ENCODE results near the gene SAT1.

Gene SAT1

DNA sequence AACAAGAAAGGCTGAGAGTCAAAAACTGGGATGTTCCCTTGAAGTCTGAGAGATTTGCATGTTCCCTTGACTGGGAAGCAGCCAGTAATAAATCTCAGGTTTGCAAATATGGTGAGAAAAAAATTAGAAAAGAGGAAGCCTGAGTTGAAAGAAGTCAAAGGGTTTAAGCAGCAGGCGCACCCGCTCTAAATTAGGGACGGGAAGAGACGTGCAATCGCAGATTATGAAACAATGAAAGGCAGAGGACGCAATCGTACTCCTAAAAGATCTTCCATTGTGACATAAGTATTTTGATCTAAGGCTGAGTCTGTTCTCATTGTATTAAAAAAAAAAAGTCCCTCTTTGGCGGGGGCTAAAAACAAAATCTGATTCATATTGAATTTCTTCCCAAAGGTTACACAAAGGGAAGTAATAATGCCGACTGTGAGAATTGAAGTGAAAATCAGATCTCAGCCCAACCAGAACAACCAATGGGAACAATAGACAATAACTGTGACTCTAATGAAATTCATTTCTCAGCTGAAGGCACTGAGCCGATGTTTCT, 28.2 kb downstream of the SAT1 start:
- no peak for TF ChIP-seq ZFX (IDR thresholded peaks at IDR 0.05)
- TF ChIP-seq, protein P1, sequence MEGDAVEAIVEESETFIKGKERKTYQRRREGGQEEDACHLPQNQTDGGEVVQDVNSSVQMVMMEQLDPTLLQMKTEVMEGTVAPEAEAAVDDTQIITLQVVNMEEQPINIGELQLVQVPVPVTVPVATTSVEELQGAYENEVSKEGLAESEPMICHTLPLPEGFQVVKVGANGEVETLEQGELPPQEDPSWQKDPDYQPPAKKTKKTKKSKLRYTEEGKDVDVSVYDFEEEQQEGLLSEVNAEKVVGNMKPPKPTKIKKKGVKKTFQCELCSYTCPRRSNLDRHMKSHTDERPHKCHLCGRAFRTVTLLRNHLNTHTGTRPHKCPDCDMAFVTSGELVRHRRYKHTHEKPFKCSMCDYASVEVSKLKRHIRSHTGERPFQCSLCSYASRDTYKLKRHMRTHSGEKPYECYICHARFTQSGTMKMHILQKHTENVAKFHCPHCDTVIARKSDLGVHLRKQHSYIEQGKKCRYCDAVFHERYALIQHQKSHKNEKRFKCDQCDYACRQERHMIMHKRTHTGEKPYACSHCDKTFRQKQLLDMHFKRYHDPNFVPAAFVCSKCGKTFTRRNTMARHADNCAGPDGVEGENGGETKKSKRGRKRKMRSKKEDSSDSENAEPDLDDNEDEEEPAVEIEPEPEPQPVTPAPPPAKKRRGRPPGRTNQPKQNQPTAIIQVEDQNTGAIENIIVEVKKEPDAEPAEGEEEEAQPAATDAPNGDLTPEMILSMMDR (conservative IDR thresholded peaks at IDR 0.05): no peak
- no peak overlapping the region for H3K27ac ChIP-seq

DNA sequence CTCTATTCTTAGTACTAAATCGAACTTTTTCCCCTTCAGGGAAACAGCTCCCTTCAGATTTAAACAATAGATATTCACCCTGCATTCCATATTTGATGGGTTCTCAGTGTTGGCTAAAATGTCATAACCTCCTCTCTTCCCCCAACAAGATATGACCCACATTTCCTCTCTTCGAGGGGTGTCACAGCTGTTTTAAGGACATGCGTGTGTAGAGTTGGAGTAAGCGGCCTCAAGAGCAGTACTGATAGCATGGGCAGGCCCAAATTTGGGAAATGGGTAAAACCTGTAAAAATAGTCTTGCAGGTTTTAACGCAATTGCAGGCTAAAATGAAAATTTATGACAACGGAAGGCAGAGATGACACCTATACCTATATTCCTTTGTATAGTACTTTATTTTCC, 28.7 kb downstream of the SAT1 start:
- no peak overlapping the region for H3K27ac ChIP-seq
- TF ChIP-seq, protein P1 (conservative IDR thresholded peaks at IDR 0.05): no peak
- TF ChIP-seq ZFX (IDR thresholded peaks at IDR 0.05): no peak

DNA sequence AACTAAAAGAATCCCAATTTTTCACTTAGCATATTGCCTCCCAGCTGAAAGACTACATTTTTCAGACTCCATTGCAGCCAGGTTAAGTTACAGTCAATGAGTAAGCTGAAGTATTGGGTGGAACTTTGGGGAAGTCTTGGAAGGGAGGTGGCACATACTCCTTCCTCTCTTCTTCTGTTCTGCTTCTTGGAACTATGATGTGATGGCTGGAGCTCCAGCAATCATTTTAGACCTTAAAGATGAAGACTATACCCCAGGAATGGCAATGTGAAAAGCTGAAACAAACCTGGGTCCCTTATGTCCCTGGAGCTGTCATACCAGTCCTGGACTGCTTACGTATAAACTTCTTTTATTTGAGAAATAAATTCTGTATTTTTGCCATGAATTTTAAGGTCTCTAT, 30.8 kb downstream of the SAT1 start:
- TF ChIP-seq, protein P1 (conservative IDR thresholded peaks at IDR 0.05): no peak
- TF ChIP-seq ZFX (IDR thresholded peaks at IDR 0.05): no peak
- H3K27ac ChIP-seq: no peak overlapping the region

DNA sequence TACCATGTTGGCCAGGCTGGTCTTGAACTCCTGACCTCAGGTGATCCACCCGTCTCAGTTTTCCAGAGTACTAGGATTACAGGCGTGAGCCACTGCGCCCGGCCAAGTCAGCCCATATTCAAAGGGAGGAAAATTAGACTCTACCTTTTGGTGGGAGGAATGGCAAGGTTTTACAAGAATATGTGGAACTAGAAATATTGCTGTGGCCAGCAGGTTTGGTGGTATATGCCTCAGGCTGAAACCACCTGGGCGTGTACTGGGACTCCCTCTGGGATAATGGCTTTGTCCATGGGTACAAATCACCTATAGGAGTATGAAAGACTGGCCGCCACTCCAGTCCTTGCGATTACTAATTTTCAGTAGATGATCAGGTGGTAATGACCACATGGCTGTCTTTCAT, 32.4 kb downstream of the SAT1 start:
- no peak overlapping the region for H3K27ac ChIP-seq
- TF ChIP-seq ZFX (IDR thresholded peaks at IDR 0.05): no peak
- TF ChIP-seq, protein P1 (conservative IDR thresholded peaks at IDR 0.05): no peak

DNA sequence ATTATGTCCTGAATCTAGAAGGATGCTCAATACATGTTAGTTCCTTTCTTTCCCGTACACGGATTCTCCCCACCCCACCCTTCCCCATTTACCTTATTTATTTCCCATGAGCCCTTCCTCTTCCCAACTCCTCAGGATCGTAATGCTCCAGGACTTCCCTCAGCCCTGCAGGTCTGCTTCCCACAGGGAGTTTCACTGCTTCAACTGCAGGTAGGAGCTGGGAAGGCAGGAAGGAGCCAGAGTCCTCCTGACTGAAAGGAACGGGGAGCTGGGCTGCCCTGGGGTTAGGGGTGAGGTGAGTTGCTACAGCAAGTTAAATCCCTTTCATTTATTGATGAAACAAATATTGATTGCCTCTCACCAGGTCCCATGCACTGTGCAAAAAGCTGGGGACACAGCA, 33.2 kb downstream of the SAT1 start:
- TF ChIP-seq, protein P1 (conservative IDR thresholded peaks at IDR 0.05): no peak
- no peak for TF ChIP-seq ZFX (IDR thresholded peaks at IDR 0.05)
- no peak overlapping the region for H3K27ac ChIP-seq

DNA sequence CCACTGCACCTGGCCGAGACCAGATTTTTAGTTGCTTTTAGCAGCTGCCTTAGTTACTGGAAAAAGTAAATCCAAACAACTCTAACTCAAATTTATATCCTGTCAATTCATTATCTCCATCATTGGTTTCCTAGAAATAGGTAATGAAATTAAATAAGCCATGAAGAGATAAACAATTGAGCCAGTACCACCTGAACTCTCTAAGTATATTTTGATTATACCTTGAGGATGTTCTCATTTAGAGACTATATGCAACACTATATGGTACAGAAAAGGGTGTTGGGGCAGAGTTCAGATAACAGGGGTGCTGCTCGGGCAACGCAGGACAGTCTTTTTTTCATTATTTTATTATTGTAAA, 35.0 kb downstream of the SAT1 start:
- TF ChIP-seq, protein P1 (conservative IDR thresholded peaks at IDR 0.05): no peak
- TF ChIP-seq ZFX (IDR thresholded peaks at IDR 0.05): no peak
- no peak overlapping the region for H3K27ac ChIP-seq

DNA sequence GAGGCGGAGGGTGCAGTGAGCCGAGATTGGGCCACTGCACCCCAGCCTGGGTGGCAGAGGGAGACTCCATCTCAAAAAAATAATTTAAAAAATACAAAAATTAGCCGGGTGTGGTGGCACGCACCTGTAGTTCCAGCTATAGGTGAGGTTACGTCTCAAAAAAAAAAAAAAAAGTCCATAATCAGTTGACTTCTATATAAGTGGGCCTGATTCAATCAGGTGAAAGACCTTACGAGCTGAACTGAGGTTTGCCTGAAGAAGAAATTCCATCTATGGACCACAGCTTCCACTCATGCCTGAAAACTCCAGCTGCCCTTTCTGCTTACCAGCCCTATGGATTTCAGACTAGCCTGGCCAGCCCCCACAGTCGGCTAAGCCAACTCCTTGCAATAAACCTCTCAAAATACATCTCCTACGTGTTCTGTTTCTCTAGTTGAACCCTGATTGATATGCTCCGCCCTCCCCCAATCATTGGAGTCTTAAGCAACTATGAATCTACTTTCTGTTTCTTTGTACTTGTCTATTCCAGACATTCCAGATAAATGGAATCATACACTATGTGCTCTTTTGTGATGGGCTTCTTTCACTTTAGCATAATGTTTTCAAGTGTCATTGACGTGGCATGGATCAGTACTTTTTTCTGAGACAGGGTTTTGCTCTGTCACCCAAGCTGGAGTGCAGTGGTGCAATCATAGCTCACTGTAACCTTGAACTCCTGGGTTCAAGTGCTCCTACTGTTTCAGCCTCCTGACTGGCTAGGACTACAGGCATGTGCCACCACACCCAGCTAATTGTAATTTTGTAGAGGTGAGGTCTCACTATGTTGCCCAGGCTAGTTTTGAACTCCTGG, 36.6 kb downstream of the SAT1 start:
- TF ChIP-seq ZFX (IDR thresholded peaks at IDR 0.05): no peak
- TF ChIP-seq, protein P1 (conservative IDR thresholded peaks at IDR 0.05): no peak
- no peak overlapping the region for H3K27ac ChIP-seq
